Measurements from ENCODE around the gene ZNF804A. TPM values are rescaled to one million over a fixed set of nuclear protein-coding genes. Genes with fewer than 3 reads are reported as not detected.

ZNF804A gene
- total RNA-seq, 1 donor from 2014 or later = not detected

DNA sequence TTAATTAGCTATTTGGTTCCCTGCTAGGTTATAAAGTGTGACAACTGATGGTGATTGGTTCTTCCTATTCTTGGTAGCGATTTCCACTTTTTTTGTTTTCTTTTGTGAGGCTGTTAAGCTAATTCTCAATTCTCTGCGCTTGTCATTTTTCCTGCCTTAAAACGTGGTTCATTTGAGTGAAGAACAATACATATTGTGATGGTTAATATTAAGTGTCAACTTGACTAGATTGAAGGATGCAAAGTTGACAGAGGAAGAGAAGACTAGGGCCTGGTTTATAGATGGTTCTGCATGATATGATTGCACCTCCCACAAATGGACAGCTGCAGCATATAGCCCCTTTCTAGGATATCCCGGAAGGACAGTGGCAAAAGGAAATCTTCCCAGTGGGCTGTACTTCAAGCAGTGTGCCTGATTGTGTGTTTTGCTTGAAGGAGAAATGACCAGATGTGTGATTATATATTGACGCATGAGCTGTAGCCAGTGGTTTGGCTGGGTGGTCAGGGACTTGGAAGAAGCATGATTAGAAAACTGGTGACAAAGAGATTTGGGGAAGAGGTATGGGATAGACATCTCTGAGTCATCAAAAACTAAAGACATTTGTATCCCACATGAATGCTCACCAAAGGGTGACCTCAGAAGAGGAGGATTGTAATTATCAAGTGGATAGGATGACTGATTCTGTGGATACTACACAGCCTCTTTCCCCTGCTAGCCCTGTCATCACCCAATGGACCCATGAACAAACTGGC is 39.4 kb upstream of the ZNF804A start:
- Histone ChIP-seq H3K36me3 (ENCODE audit: control insufficient read depth, insufficient read depth, low read length) (no peaks in the 10 kb centered on the region), H3K27me3 (ENCODE audit: control insufficient read depth, insufficient read depth, low read length) (no peaks in the 10 kb centered on the region), H3K4me3 (ENCODE audit: low read depth, low read length) (no peak overlapping the region)
- TF ChIP-seq, protein P1, sequence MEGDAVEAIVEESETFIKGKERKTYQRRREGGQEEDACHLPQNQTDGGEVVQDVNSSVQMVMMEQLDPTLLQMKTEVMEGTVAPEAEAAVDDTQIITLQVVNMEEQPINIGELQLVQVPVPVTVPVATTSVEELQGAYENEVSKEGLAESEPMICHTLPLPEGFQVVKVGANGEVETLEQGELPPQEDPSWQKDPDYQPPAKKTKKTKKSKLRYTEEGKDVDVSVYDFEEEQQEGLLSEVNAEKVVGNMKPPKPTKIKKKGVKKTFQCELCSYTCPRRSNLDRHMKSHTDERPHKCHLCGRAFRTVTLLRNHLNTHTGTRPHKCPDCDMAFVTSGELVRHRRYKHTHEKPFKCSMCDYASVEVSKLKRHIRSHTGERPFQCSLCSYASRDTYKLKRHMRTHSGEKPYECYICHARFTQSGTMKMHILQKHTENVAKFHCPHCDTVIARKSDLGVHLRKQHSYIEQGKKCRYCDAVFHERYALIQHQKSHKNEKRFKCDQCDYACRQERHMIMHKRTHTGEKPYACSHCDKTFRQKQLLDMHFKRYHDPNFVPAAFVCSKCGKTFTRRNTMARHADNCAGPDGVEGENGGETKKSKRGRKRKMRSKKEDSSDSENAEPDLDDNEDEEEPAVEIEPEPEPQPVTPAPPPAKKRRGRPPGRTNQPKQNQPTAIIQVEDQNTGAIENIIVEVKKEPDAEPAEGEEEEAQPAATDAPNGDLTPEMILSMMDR (IDR thresholded peaks at IDR 0.05; ENCODE audit: insufficient read depth, low read length, poor library complexity, severe bottlenecking) = no peak
- no peak for DNase-seq (ENCODE audit: low read depth)

DNA sequence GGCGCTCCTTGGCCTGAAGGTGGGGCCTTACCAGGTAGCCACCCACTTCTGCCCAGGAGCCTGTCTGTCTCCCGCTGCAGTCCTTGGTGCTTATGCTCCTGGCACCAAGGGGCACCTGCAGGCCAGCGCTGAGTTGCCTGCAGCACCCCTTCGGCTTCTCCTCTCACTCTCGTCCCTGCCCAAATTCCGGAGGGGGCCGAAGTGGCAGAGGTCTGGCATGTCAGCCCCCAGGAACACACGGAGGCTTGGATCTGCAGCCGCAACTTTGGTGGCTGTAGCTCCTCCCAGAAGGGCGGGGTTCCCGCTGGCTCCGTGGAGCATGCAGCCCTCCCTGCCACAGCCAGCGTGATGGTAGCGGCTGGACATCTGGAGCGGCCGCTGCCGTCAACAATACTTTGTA is 37.7 kb upstream of the ZNF804A start:
- Histone ChIP-seq H3K27me3 (ENCODE audit: control insufficient read depth, insufficient read depth, low read length) (no peaks in the 10 kb centered on the region), H3K36me3 (ENCODE audit: control insufficient read depth, insufficient read depth, low read length) (no peaks in the 10 kb centered on the region), H3K4me3 (ENCODE audit: low read depth, low read length) (no peak overlapping the region)
- DNase-seq (ENCODE audit: low read depth) = no peak
- TF ChIP-seq, protein P1 (IDR thresholded peaks at IDR 0.05; ENCODE audit: insufficient read depth, low read length, poor library complexity, severe bottlenecking) = no peak

DNA sequence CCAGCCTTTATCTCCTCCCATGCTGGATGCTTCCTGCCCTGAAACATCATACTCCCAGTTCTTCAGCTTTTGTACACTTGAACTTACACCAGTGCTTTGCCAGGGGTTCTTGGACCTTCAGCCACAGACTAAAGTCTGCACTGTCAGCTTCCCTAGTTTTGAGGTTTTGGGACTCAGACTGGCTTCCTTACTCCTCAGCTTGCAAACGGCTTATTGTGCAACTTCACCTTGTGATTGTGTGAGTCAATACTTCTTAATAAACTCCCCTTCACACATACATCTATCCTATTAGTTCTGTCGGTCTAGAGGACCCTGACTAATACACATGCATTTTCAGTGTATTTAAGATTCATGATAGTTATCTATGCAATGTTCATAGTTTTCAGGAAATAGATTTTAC is 35.8 kb upstream of the ZNF804A start:
- Histone ChIP-seq H3K4me3 (ENCODE audit: low read depth, low read length) (no peak overlapping the region), H3K27me3 (ENCODE audit: control insufficient read depth, insufficient read depth, low read length) (no peaks in the 10 kb centered on the region), H3K36me3 (ENCODE audit: control insufficient read depth, insufficient read depth, low read length) (no peaks in the 10 kb centered on the region)
- no peak for DNase-seq (ENCODE audit: low read depth)
- TF ChIP-seq, protein P1 (IDR thresholded peaks at IDR 0.05; ENCODE audit: insufficient read depth, low read length, poor library complexity, severe bottlenecking) = no peak

DNA sequence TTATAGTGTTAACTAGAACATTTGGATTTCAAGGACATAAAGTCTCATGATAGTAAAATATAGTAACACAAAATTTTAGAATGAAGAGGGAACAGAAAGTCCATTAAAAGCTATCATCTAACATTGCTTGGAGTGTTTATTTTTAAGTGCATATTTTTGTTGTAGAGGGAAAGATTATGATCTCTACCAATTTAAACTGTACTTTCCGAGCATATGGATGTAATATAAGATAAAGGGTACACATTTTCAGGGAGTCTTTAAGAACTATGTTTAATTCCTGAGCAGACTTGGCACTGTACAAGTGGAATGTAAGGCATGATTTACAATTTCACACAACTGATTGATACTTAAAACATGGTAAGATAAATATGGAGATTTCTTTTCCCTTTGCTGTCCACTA is 34.2 kb upstream of the ZNF804A start:
- Histone ChIP-seq H3K4me3 (ENCODE audit: low read depth, low read length) (no peak overlapping the region), H3K27me3 (ENCODE audit: control insufficient read depth, insufficient read depth, low read length) (no peaks in the 10 kb centered on the region), H3K36me3 (ENCODE audit: control insufficient read depth, insufficient read depth, low read length) (no peaks in the 10 kb centered on the region)
- no peak for DNase-seq (ENCODE audit: low read depth)
- TF ChIP-seq, protein P1 (IDR thresholded peaks at IDR 0.05; ENCODE audit: insufficient read depth, low read length, poor library complexity, severe bottlenecking) = no peak

DNA sequence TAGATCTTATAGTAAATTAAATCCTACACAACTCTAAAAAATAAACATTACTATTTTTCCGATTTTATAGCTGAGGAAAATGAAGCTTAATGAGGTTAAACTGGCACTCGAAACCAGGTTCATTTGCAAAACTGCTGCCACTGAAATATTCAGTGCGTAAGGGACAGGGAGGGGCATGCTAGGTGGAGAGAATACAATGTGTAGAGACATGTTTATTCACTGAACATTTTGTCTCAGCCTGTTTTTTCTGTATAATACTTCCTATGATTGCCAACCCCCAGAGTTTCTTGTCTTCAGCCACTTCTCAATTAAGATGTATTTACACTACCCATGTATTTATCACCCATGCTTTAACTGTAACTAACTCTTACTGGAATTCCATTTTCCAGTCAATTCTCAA is 31.6 kb upstream of the ZNF804A start:
- TF ChIP-seq, protein P1 (IDR thresholded peaks at IDR 0.05; ENCODE audit: insufficient read depth, low read length, poor library complexity, severe bottlenecking) = no peak
- no peaks in the 10 kb centered on the region for H3K27me3 ChIP-seq (ENCODE audit: control insufficient read depth, insufficient read depth, low read length)
- no peak overlapping the region for H3K4me3 ChIP-seq (ENCODE audit: low read depth, low read length)
- DNase-seq (ENCODE audit: low read depth) = no peak
- no peaks in the 10 kb centered on the region for H3K36me3 ChIP-seq (ENCODE audit: control insufficient read depth, insufficient read depth, low read length)

DNA sequence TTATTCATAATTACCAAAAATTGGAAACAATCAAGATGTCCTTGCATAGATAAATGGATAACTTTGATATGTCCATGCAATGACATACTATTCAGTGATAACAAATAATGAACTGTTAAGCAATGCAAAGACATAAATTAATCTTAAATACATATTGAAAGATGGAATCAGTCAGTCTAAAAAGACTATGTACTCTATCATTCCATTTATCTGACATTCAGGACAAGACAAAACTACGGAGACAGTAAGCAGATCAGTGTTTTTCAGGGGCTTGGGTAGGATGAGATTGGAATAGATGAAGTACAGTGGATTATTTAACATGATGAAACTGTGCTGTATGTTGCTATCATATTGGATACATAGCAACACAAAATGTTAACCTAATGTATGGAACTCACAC is 21.3 kb upstream of the ZNF804A start:
- Histone ChIP-seq H3K27me3 (ENCODE audit: control insufficient read depth, insufficient read depth, low read length) (no peaks in the 10 kb centered on the region), H3K4me3 (ENCODE audit: low read depth, low read length) (no peak overlapping the region), H3K36me3 (ENCODE audit: control insufficient read depth, insufficient read depth, low read length) (no peaks in the 10 kb centered on the region)
- TF ChIP-seq, protein P1 (IDR thresholded peaks at IDR 0.05; ENCODE audit: insufficient read depth, low read length, poor library complexity, severe bottlenecking) = no peak
- DNase-seq (ENCODE audit: low read depth) = no peak
